OCI-LY3 (cell line): Measurements from ENCODE around the gene ATP4A.

Source experiments
- EZH2phosphoT487 ChIP-seq: fragments of 200-600 bp; shearing (Covaris generic); IDR thresholded peaks from 2 replicates; pipeline ENCODE4 v1.6.1; 2018; ENCODE audit warnings: antibody characterized with exemption, mixed run types, low read depth
- TF ChIP-seq, protein P1 (sequence below): fragments of 200-600, 300-600 bp; sonication (generic); IDR thresholded peaks from 2 replicates; pipeline ENCODE4 v1.5.1; 2014; ENCODE audit warnings: antibody characterized with exemption, low read length, low read depth

DNA sequence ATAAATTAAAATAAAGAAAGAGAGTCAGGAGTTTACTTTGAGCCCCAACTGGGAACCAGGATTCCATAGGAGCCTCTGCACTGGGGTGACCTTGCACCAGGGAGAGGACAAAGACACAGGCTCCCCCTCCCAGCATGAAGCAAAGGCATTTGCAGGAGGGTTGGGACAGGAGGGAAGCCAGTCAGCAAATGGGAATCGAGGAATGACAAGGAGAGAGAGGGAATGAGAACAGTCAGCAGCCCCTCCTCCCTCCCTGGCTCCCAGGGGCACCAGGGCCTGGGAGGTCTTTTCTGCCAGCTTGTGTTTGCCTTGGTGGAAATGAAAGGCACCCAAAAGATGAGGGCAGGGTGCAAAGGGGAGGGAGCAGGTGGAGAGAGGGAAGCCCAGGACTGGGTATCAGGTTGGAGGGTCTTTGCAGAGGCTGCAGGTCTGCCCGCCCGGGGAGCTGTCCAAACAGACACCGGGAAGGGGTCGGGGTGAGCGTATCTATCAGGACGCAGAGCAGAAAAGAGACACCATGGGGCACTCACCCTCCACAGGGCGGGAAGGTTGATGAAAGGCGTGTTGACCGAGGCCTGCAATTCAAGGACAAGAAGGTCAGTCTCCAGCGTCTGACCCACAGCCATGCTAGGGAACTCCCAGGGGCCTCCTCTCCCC lies 39.1 kb downstream of the ATP4A start:
- TF ChIP-seq, protein P1, sequence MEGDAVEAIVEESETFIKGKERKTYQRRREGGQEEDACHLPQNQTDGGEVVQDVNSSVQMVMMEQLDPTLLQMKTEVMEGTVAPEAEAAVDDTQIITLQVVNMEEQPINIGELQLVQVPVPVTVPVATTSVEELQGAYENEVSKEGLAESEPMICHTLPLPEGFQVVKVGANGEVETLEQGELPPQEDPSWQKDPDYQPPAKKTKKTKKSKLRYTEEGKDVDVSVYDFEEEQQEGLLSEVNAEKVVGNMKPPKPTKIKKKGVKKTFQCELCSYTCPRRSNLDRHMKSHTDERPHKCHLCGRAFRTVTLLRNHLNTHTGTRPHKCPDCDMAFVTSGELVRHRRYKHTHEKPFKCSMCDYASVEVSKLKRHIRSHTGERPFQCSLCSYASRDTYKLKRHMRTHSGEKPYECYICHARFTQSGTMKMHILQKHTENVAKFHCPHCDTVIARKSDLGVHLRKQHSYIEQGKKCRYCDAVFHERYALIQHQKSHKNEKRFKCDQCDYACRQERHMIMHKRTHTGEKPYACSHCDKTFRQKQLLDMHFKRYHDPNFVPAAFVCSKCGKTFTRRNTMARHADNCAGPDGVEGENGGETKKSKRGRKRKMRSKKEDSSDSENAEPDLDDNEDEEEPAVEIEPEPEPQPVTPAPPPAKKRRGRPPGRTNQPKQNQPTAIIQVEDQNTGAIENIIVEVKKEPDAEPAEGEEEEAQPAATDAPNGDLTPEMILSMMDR, result no peak
- TF ChIP-seq EZH2phosphoT487, result no peak
